MCF 10A (cell line): ENCODE results near the gene ARID3B. TPM values are rescaled to one million over a fixed set of nuclear protein-coding genes. Genes with fewer than 3 reads are reported as not detected.

Source experiments
- BruUV-seq: library from RNA; stranded (reverse); fragments of 400-500 nt; replicated peaks from 2 replicates; lab custom pipeline; 2021; lab: Mats Ljungman, UMichigan
- CTCF ChIA-PET: fragments of 300-600 bp; sonication (Branson Sonifier 250); formaldehyde crosslinking; extraction: SDS; loops from one replicate; lab custom pipeline; 2021; ENCODE audit warnings: antibody characterized with exemption, inconsistent platforms; lab: Yijun Ruan, JAX
- POLR2A ChIA-PET: fragments of 300-600, 350-650 bp; sonication (Branson Sonifier 250); formaldehyde crosslinking; extraction: SDS; loops from one replicate; lab custom pipeline; 2020; ENCODE audit warnings: antibody characterized with exemption, inconsistent platforms; lab: Yijun Ruan, JAX
- DNase-seq: peaks from one replicate; pipeline ENCODE4 v3.0.0-alpha.2; 2018; ENCODE audit not compliant: unreplicated experiment
- H3K27ac Mint-ChIP-seq: one replicate; pipeline ENCODE4 v1.8.0; 2022; ENCODE audit warnings: mild to moderate bottlenecking, low read depth, mixed read lengths; ENCODE audit not compliant: unreplicated experiment
- H3K27me3 Mint-ChIP-seq: one replicate; pipeline ENCODE4 v1.8.0; 2022; ENCODE audit warnings: mixed read lengths; ENCODE audit not compliant: insufficient read depth, unreplicated experiment
- H3K36me3 Mint-ChIP-seq: one replicate; pipeline ENCODE4 v1.8.0; 2022; ENCODE audit warnings: mild to moderate bottlenecking, moderate library complexity, mixed read lengths; ENCODE audit not compliant: insufficient read depth, unreplicated experiment
- H3K4me1 Mint-ChIP-seq: one replicate; pipeline ENCODE4 v1.8.0; 2022; ENCODE audit warnings: mixed read lengths; ENCODE audit not compliant: insufficient read depth, unreplicated experiment
- H3K4me3 Mint-ChIP-seq: one replicate; pipeline ENCODE4 v1.8.0; 2022; ENCODE audit warnings: mild to moderate bottlenecking, moderate library complexity, mixed read lengths; ENCODE audit not compliant: unreplicated experiment
- H3K9me3 Mint-ChIP-seq: one replicate; pipeline ENCODE4 v1.8.0; 2022; ENCODE audit warnings: mixed read lengths; ENCODE audit not compliant: unreplicated experiment
- CTCF ChIP-seq: fragments of 200-600 bp; IDR thresholded peaks from one replicate; pipeline ENCODE4 v1.8.0; 2022; ENCODE audit warnings: antibody characterized with exemption, mild to moderate bottlenecking; ENCODE audit not compliant: unreplicated experiment
- intact Hi-C: fragments of 100-400 bp; cut with micrococcal nuclease; formaldehyde crosslinking; loops from 2 replicates; pipeline ENCODE4 v1.14.1; 2022
- total RNA-seq: library from RNA; stranded (reverse); gene quantifications from 2 replicates; pipeline ENCODE4 v1.2.3, GENCODE V29; 2022

ARID3B gene
- total RNA-seq, 1 experiment from 2014 or later, result 4.7 TPM

- no peaks in the 10 kb centered on the region for H3K9me3 Mint-ChIP-seq
- peaks cover 24% of the 10 kb centered on the region for H3K27me3 Mint-ChIP-seq
- peak overlapping the region; percentile 86 for H3K27ac Mint-ChIP-seq
- H3K4me1 Mint-ChIP-seq, result peaks cover 34% of the 10 kb centered on the region
- peaks cover 7% of the 10 kb centered on the region for H3K36me3 Mint-ChIP-seq
- no peak for TF ChIP-seq CTCF
- H3K4me3 Mint-ChIP-seq, result peak overlapping the region; percentile 86
- no peak for DNase-seq
- intact Hi-C loops, result loop anchor here (2.0 kb wide), 2 partner anchors 75 to 79 kb away; partner anchors contain the start of genes CLK3 and UBL7
- ChIA-PET POLR2A (interaction anchor here (0.6 to 3.2 kb wide), 12 partner anchors 10 to 402 kb away, joined by 3 to 71 read pairs (median 4); partner anchors contain the start of genes CLK3 and UBL7), CTCF (interaction anchor here (0.8 kb wide), 1 partner anchor 75 kb away, joined by 4 read pairs; no protein-coding TSS in a partner anchor)
- TSS peak; percentile 89 for BruUV-seq
Observed at GRCh38 chr15:74540161-74540760, 759 bp upstream of the ARID3B start.

GRCh38 chr15:74541494-74542165 is 610 bp downstream of the ARID3B start:
- Mint-ChIP-seq H3K4me3 (peak overlapping the region; percentile 86), H3K27me3 (peaks cover 24% of the 10 kb centered on the region), H3K4me1 (peaks cover 45% of the 10 kb centered on the region), H3K36me3 (peaks cover 7% of the 10 kb centered on the region), H3K9me3 (no peaks in the 10 kb centered on the region), H3K27ac (peak overlapping the region; percentile 27)
- intact Hi-C loops, result loop anchor here (2.0 kb wide), 2 partner anchors 73 to 81 kb away; partner anchors contain the start of genes CLK3 and UBL7
- TF ChIP-seq CTCF, result no peak
- DNase-seq, result peak; percentile 30
- CTCF ChIA-PET, result no interaction called here
- no TSS peak for BruUV-seq
- POLR2A ChIA-PET, result interaction anchor here (0.7 to 3.2 kb wide), 6 partner anchors 47 to 86 kb away, joined by 3 to 71 read pairs (median 5); partner anchors contain the start of genes CLK3 and UBL7

- Mint-ChIP-seq H3K36me3 (peaks cover 7% of the 10 kb centered on the region), H3K4me3 (peak overlapping the region; percentile 86), H3K27ac (peak overlapping the region; percentile 27), H3K9me3 (no peaks in the 10 kb centered on the region), H3K27me3 (peaks cover 24% of the 10 kb centered on the region), H3K4me1 (peaks cover 45% of the 10 kb centered on the region)
- no peak for TF ChIP-seq CTCF
- CTCF ChIA-PET, result interaction anchor here (0.6 kb wide), 1 partner anchor 15 kb away, joined by 3 read pairs; no protein-coding TSS in a partner anchor
- intact Hi-C loops, result no loop called here
- BruUV-seq, result no TSS peak
- POLR2A ChIA-PET, result interaction anchor here (0.7 to 3.2 kb wide), 5 partner anchors 46 to 181 kb away, joined by 3 to 71 read pairs (median 3); partner anchors contain the start of genes CLK3 and UBL7
- DNase-seq, result peak; percentile 9
Observed at GRCh38 chr15:74542166-74543042, 1.4 kb downstream of the ARID3B start.
